HG03342 (cell line): ENCODE results near the gene GAN.
A peak's percentile ranks its signal among the peaks of the same experiment; 100 is the strongest.

Source experiments
- ATAC-seq: cut with Tn5 transposase; IDR thresholded peaks from one replicate; pipeline ENCODE4 v1.9.1; 2021; ENCODE audit warnings: mild to moderate bottlenecking, moderate library complexity; ENCODE audit not compliant: unreplicated experiment

The GAN gene

DNA sequence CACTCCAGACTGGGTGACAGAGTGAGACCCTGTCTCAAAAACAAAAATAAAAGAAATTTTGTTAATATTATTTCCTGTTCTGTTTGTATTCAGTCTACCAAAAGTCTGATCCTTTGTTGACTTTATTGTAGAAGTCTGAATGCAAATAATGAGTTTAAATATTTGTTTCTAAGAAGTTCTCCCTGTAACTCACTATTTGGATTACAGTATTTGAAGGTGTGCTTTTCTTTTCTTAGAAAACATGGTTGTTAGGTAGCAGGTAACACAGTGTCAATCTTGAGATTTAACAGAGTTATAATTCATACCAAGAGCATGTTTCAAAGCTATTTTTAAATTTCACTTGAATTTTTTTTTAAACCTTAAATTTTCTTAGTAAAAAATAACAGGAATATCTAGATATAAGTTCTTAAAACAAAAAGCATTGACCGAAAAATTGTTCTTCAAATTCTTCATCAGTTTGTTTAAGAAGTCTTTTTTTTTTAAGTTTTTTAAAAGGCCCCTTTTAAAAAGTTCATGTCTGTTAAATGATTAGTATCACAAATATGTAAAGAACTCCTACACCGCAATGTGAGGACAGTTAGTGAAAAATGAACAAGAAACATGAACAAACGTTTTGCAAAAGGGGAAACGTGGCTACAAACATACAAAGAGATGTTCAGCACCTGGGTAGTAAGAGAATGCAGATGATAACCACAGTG lies 35.0 kb downstream of the GAN start:
- ATAC-seq = no peak

DNA sequence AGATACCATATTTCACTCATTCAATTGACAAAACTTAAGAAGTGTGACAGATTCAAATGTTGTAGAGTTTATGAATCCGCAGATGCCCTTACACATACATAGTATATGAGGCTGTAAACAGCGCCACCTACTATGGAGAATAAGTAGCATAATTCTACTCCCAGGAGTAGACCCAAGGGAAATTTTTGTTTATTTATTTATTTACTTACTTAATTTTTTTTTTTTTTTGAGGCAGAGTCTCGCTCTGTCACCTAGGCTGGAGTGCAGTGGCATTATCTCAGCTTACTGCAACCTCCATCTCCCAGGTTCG lies 35.5 kb downstream of the GAN start:
- ATAC-seq = no peak

DNA sequence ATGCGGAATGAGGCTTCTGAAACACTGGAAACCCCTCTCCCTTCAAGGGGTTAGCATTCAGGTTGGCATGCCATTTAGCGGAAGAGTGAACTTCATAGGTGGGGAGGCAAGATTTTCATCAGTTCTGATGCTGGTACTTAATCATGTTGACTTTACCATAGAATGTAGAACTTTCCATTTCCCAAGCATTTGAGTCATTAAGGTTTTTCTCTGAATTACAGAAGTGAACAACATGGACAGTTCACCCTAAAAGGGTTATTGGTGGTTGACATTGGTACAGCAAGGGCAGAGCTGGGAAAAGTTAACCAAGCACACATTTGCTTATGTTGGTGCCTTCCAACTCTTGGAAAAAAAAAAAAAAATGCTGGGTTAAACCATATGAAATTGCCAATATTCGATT lies 39.1 kb downstream of the GAN start:
- no peak for ATAC-seq

DNA sequence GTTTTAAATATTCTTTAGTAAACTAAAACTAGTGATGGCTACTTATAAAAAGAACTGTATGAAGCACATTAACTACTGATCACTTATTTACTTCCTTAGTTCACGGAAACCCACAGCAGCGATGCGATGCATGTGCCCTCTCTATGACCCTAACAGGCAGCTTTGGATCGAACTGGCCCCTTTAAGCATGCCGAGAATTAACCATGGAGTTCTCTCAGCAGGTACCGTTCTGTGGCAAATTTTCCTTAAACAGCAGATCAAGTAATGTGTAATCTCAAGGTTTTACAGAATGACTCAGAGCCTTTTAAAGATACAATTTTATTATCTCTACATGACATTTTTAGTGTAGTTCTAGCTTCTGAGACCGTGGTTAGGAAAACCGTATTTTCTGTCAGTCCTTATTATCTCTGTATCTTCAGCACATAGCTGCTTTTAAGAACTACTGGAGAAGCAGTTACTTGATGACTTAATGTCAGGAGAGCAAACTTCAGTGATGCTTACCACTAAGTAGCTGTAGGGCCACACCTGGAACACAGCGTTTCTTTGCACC lies 43.0 kb downstream of the GAN start:
- ATAC-seq = no peak

DNA sequence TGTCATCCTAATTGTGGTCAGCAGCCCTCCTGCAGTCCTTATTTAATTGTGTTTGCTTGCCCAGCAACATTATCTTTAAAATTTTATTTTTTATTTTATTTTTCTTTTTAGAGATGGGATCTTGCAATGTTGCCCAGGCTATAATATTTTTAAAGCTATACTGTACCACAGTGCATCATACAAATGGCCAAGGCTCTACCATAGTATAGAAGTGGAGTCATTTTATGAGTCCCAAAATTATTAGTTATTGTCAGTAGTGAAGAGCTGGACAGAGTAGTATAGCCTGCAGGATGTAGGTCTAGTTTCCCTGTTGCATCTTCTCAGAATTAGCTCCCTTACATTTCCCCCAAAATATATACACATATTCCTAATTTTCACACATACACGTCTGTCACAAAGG lies 44.1 kb downstream of the GAN start:
- ATAC-seq = no peak

DNA sequence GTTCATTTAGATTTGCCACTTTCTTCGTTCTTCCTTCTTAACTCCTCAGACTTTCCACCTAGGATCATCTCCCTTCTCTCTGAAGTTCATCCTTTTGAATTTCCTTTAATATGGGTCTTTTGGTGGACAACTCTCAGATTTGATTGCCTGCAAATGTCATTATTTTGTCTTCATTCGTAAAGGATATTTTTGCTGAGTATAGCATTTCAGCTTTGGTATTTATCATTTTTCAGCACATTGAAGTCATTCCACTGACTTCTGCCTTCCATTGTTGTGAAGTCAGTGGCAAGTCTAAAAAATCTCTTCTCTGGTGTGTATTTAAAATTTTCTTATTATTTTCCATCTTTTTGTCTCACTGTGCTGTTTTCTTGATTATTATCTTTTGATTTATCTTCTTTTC lies 45.4 kb downstream of the GAN start:
- no peak for ATAC-seq

DNA sequence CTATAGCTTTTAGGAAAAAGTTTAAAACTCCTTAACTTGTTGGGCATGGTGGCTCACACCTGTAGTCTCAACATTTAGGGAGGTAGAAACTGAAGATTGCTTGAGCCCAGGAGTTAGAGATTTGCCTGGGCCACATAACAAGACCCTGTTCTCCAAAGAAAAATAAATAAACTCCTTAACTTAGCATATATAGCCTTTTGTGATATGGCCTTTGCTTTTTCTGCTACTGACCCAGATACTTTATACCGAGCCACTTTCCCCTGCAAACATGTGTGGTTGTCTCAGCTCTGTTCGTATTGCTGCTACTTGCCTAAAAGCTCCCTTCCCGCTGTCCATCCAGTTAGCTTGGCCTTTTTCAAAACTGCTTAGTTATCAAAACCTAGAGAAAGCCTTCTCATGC lies 51.0 kb downstream of the GAN start:
- ATAC-seq = no peak

DNA sequence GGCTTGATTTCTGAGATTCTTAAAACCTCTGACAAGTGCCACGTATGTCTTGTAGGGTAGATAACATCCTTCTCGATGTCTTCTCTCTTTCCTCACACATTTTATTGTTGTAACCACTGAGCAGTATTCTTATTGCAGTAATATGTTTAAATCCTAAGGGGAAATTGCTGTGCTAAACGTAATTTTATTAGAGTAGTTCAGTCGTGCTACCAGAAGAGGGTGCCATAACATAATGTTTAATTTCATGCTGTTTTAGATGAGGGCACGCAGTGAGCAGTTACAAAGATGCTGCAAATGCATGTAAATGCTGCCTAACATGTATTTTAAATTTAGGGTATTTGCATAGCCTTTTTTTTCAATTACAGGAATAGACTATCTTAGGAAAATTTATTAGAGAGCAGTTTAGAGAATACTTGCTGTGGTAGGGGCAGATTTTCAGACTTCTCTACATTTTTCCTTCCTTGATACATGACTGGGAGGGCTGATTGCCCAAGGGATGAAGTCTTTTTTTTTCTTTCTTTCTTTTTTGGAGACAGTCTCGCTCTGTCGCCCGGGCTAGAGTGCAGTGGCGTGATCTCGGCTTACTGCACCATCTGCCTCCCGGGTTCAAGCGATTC lies 51.7 kb downstream of the GAN start:
- ATAC-seq = peak; percentile 67

DNA sequence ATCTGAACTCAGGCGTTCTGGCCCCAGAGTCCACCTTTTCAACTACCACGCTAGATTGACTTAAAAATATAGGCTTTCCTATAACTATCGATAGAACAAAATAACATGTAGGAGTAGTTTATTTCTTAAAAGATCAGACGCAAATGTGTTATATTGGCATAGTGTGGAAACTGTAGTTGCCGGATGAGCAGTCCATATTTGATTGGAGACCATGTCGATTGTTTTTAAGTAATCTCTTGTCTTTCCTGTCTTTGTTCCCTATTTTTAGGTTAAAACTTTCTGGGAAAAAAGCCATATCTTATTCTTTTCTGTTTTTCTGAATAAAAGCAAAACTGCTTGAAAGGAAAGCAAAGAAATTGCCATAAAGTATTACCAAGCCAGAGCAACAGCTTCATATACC lies 53.1 kb downstream of the GAN start:
- ATAC-seq = no peak

DNA sequence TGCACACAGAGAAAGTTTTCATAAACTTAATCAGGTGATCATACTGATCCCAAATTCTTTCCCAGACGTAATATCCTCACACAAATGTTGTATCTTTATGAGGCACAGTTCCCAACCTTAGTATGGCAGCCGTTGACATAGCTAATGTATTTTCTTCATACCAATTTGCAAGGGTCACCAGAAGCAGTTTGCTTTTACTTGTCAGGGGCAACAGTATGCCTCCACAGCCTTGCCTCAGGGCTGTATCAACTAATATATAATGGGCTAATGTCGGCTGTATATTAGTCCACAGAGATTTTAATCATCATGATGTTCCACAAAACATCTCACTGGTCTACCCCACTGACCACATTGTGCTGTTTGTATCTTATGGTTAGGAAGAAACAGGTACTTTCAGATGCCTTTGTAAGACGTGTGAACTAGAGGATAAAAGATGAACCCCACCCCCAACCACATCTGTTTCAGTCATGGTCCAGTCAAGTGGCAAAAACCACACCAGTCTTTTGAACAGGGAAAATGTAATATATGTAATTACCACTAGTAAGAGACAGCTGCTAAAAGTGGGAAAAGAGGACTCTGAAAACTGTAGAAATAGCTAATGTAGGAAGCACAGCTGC lies 55.2 kb downstream of the GAN start:
- ATAC-seq = no peak

DNA sequence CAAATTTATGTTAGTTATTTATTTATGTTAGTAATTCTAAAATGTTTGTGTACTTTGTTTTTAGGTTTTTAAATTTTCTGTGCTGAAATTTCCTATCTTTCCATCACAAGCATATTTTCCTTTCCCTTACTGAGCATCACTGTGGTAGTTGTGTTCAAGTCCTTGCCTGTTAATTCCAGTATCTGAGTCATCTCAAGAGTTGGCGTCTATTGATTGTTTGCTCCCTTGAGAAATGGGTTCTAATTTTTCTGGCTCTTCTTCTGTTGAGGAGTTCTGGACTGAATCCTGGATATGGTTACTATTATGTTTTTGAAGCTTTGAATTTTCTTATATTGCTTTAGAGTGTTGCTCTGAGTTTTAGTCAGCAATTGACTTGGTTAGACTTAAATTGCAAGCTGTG lies 56.3 kb downstream of the GAN start:
- ATAC-seq = no peak

DNA sequence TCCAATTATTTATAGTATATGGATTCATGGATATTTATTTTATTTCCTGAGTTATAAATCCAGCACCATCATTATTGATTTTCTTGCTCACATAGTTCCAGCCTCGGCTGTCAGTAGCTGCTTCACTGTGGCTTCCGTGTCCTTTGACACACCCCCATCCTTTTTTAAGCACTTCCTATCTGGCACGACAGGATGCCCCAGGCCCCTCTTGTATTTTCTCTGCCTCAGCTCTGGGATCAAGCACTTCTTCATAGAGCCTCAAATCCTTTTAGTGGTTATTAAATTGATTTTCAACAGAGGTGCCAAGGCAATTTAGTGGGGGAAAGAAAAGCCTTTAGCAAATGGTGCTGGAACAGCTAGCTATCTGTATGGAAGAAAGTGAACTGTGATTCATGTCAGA lies 59.8 kb downstream of the GAN start:
- ATAC-seq = no peak

DNA sequence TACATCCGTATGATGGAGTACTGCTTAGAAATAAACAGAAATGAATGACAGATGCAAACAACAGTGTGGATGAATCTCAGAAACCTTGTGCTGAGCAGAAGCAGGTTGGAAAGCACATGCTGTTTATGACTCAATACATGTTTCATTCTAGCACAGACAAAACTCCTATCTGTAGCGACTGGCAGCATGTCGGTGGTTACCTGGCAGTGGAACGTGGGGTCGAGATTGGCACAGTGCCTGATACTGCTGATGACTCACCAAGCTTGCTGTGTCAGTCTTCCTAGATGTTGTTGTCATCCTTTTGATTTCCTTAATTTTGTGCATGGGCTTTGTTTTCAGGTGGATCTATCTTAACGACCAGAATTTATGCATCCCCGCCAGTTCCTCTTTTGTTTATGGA lies 62.1 kb downstream of the GAN start:
- no peak for ATAC-seq

DNA sequence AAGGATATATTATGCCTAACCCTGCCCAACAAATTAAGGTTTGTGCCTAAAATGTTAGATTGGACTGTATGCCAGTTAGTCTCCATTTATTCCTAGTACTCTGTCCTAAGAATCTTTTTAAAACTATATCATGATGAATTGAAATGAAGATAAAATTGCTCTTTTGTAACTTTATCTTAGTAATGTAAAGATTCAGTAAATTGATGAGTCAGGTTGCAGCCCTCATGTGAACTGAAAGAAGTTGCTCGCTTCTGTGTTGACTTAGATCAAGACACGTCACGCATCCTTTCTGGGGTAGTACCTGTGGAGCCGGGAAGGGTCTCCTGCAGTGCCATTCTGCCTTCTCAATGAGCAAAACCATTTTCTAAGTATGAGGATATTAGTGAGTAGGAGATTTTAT lies 63.3 kb downstream of the GAN start:
- ATAC-seq = no peak

DNA sequence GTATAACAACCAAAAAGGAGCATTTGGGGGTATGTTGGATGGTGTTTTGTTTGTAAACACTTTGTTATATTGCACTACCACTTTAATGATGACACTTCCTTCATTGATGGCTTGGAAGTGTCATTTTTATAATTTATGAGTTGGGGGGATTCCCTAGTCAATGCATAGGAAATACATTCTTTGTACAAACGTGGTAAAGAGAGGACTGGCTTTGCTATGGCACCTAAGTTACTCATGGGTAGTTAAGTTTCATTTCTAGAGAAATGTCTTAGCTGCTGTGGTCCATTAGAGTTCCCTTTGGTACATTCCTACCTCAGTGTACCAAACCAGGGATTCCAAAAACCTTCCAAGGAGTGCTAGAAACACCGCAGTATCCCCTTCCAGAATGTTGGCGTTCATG lies 66.2 kb downstream of the GAN start:
- no peak for ATAC-seq

DNA sequence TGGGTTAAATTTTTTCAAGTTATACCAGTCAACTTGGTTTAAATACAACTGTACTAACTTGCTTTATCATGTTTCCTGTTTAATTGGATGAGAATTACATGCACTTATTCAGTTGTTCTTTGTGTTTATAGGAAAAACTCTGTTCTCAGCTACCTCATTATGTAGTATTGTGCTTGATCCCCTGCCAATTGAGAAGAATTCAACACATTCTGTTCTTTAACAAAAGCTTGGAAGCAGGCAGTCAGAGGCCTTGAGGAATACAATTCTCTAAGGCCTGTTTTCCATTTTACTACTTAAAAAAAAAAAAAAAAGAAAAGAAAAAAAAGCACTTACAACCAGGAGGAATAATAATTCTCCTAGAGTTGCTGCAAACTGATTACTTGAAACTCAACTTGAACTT lies 69.2 kb downstream of the GAN start:
- no peak for ATAC-seq

DNA sequence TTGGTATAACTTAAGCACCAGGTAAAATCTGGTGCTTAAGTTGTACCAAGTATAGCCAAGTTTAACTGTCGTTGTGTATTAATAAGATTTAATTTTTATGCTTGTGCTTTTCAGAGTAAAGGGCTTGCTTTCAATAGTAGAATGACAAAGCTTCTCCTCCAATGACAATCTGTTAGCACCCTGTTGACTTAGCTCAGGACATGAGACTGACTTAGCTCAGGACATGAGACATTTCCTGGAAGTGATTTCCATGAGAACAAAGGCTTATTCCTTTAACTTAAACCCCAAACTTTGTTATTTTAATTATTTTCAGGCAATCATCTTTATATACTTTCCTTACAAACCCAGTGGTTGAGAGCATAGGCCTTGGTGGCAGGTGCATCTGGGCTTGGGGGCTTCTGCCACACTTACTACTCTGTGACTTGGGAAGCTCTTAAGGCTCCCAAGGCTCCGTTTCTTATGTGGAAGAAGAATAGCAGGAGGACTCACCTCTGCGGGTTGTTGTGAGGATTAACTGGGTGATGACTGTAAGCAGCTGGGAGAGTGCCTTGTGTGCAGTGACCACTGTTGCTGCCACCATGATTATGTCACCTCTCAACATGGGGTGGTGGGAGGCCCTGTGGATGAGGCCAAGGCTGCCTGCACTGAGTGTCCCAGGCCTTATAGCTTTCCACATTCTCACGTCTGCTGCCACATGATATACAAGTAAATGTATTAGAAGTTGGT lies 70.4 kb downstream of the GAN start:
- no peak for ATAC-seq

DNA sequence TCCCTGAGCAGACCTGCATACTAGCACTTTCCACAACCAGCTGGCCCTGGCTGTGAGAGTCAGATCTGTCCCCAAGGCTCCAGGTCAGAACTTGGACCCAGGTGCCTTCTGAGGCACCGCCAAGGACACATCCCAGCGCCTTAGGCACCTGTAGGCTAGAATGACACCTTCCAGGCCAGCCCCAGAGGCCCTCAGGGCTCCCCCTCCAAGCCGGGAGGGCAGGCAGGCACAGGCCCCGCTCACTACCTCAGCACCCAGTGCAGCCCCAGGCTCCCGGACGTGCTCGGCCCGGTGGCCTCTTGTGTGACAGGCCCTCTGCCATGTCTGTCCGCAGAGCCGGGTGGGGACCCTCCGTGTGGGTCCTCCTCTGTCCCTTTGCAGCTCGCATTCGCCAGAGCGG lies 73.6 kb downstream of the GAN start:
- ATAC-seq = no peak

DNA sequence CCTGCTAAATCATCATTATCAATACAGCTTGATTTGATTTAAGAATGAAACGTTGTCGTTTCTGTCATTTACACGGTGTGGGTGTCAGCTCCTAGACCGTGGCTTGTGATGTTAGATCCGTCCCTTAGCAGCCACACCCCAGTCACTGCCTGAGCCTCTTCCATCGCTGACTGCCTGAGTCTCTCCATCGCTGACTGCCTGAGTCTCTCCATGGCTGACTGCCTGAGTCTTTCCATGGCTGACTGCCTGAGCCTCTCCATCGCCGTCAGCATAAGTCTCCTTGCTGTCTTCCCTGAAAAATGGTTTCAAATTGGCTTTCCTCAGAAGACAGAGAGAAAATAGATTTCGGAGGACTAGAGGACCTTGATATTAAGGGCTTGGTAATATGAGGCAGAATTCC lies 76.1 kb downstream of the GAN start:
- ATAC-seq = no peak

DNA sequence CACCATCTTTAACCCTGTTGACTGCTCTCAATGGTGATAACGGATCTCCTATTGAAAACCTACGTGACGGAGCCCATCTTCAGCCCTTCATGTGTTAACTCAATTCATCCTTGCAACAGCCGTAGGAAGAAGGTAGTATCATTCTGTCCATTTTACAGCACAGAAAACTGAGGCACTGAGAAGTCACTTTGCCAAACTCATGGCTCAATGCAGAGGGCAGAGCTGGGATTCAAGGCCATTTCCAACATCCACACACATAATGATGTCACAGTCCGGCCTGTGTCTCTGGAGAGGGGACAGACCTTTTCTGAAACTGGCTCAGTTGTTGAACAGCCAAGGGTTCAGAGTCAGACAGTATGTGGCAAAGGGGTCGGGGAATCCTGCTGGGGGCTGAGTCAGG lies 77.2 kb downstream of the GAN start:
- no peak for ATAC-seq

DNA sequence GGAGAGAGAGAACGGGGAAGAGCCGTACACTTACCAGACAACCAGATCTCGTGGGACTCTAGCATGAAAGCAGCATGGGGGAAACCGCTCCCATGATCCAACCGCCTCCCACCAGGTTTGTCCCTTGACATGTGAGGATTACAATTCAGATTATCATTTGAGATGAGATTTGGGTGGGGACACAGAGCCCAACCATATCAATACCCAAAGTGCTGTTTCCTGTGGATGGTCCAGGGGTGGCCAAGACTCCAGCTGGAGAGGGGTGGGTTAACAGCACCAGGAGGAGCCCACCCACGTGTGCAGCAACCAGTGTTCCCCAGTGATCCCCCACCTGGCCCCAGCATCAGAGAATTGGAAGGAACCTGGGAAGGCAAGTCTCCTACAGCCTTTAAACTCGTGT lies 79.7 kb downstream of the GAN start:
- ATAC-seq = no peak
